LNCaP clone FGC (cell line): ENCODE measurements around the gene SIRPA.

Experiments
- DNase-seq: peaks from one replicate; pipeline ENCODE4 v3.0.0-alpha.2; 2011; ENCODE audit warnings: low read depth
- H3K4me3 ChIP-seq: 2 replicates; pipeline ENCODE4 v1.5.1; 2011; ENCODE audit warnings: mild to moderate bottlenecking, low read depth, low read length, control low read depth
- CTCF ChIP-seq: IDR thresholded peaks from 2 replicates; pipeline ENCODE4 v1.5.1; 2012; ENCODE audit warnings: mild to moderate bottlenecking; ENCODE audit not compliant: control insufficient read depth, insufficient read depth; ENCODE audit errors: extremely low read depth

Gene SIRPA

GRCh38 chr20:1885940-1886693 lies 9.1 kb upstream of the SIRPA start:
- TF ChIP-seq CTCF = no peak
- no peak overlapping the region for H3K4me3 ChIP-seq
- DNase-seq = no peak

GRCh38 chr20:1887321-1887720 lies 7.9 kb upstream of the SIRPA start:
- H3K4me3 ChIP-seq = no peak overlapping the region
- no peak for DNase-seq
- no peak for TF ChIP-seq CTCF

- no peak for TF ChIP-seq CTCF
- no peak for DNase-seq
- H3K4me3 ChIP-seq = no peak overlapping the region
Observed at GRCh38 chr20:1887756-1888155, 7.5 kb upstream of the SIRPA start.

- DNase-seq = no peak
- no peak overlapping the region for H3K4me3 ChIP-seq
- TF ChIP-seq CTCF = no peak
Observed at GRCh38 chr20:1888796-1889463, 6.3 kb upstream of the SIRPA start.

- H3K4me3 ChIP-seq = no peak overlapping the region
- DNase-seq = no peak
- no peak for TF ChIP-seq CTCF
Observed at GRCh38 chr20:1890469-1891262, 4.5 kb upstream of the SIRPA start.

- no peak overlapping the region for H3K4me3 ChIP-seq
- TF ChIP-seq CTCF = no peak
- DNase-seq = no peak
Observed at GRCh38 chr20:1891263-1892118, 3.7 kb upstream of the SIRPA start.
